GM21619 (cell line): ENCODE results near the gene PPP1R26.
"Not testable (repeated sequence)": the region's sequence is repeated elsewhere in the genome, so short reads cannot be mapped to it uniquely, and the experiment has no call there.

Experiments used
- ATAC-seq: cut with Tn5 transposase; IDR thresholded peaks from one replicate; pipeline ENCODE4 v1.9.1; 2021; ENCODE audit not compliant: unreplicated experiment

PPP1R26 gene

GRCh38 chr9:135516132-135516860 lies 36.7 kb downstream of the PPP1R26 start:
- ATAC-seq, result no peak

GRCh38 chr9:135517407-135517822 lies 37.8 kb downstream of the PPP1R26 start:
- no peak for ATAC-seq

GRCh38 chr9:135519179-135519971 lies 39.8 kb downstream of the PPP1R26 start:
- ATAC-seq, result no peak

- ATAC-seq, result no peak
Measured at GRCh38 chr9:135520916-135521607, 41.5 kb downstream of the PPP1R26 start, which contains the start of gene LCN1. LCN1 (plus strand) TSS chr9:135521440; CDS start chr9:135521498, 58 bp downstream.

GRCh38 chr9:135521608-135522095 lies 42.1 kb downstream of the PPP1R26 start:
- ATAC-seq, result no peak

- no peak for ATAC-seq
Measured at GRCh38 chr9:135522137-135522877, 42.7 kb downstream of the PPP1R26 start.

GRCh38 chr9:135522931-135523330 lies 43.3 kb downstream of the PPP1R26 start:
- ATAC-seq, result no peak

GRCh38 chr9:135523521-135524129 lies 44.0 kb downstream of the PPP1R26 start:
- ATAC-seq, result no peak

GRCh38 chr9:135524130-135524861 lies 44.7 kb downstream of the PPP1R26 start:
- no peak for ATAC-seq

- ATAC-seq, result no peak
Measured at GRCh38 chr9:135525241-135526088, 45.9 kb downstream of the PPP1R26 start.

- ATAC-seq, result no peak
Measured at GRCh38 chr9:135526089-135526729, 46.6 kb downstream of the PPP1R26 start.

GRCh38 chr9:135526730-135527571 lies 47.4 kb downstream of the PPP1R26 start:
- ATAC-seq, result no peak

GRCh38 chr9:135528842-135529435 lies 49.4 kb downstream of the PPP1R26 start:
- ATAC-seq, result not testable (repeated sequence)

GRCh38 chr9:135530146-135530545 lies 50.6 kb downstream of the PPP1R26 start:
- ATAC-seq, result no peak

GRCh38 chr9:135531096-135531495 lies 51.5 kb downstream of the PPP1R26 start:
- no peak for ATAC-seq

- ATAC-seq, result no peak
Measured at GRCh38 chr9:135533113-135533512, 53.5 kb downstream of the PPP1R26 start.

GRCh38 chr9:135533674-135534073 lies 54.1 kb downstream of the PPP1R26 start:
- no peak for ATAC-seq
